Osteoblast (primary cell): Measurements from ENCODE around the gene DIS3L2. TPM values are rescaled to one million over a fixed set of nuclear protein-coding genes. Genes with fewer than 3 reads are reported as not detected.

Source experiments
- DNase-seq: peaks from one replicate; pipeline ENCODE4 v3.0.0; 2011; ENCODE audit warnings: low spot score, mixed read lengths; ENCODE audit not compliant: insufficient read length; ENCODE audit errors: missing footprints
- H2AFZ ChIP-seq: 2 replicates; pipeline ENCODE4 v1.6.0; 2011; ENCODE audit warnings: mild to moderate bottlenecking, low read length
- H3K27ac ChIP-seq: 2 replicates; pipeline ENCODE4 v1.5.1; 2011; ENCODE audit warnings: mild to moderate bottlenecking, low read depth, low read length, moderate library complexity
- H3K27me3 ChIP-seq: 2 replicates; pipeline ENCODE4 v1.6.0; 2012; ENCODE audit warnings: mild to moderate bottlenecking, control low read depth, inconsistent platforms, low read length, moderate library complexity; ENCODE audit not compliant: insufficient read depth
- H3K36me3 ChIP-seq: 2 replicates; pipeline ENCODE4 v1.5.1; 2011; ENCODE audit warnings: mild to moderate bottlenecking, low read length, control low read depth, moderate library complexity; ENCODE audit not compliant: insufficient read depth
- H3K4me1 ChIP-seq: 2 replicates; pipeline ENCODE4 v1.5.1; 2011; ENCODE audit warnings: mild to moderate bottlenecking, low read length, control low read depth, moderate library complexity; ENCODE audit not compliant: insufficient read depth
- H3K4me2 ChIP-seq: 2 replicates; pipeline ENCODE4 v1.6.0; 2011; ENCODE audit warnings: mild to moderate bottlenecking, low read length; ENCODE audit not compliant: insufficient read depth
- H3K4me3 ChIP-seq: fragments of 200-600 bp; sonication (generic); 3 replicates; pipeline ENCODE4 v1.5.1; 2012; ENCODE audit warnings: mild to moderate bottlenecking, low read length, inconsistent platforms; ENCODE audit not compliant: insufficient read depth
- H3K79me2 ChIP-seq: 2 replicates; pipeline ENCODE4 v1.6.0; 2012; ENCODE audit warnings: mild to moderate bottlenecking, low read length, control low read depth, inconsistent platforms; ENCODE audit not compliant: insufficient read depth
- H3K9me3 ChIP-seq: 2 replicates; pipeline ENCODE4 v1.5.1; 2011; ENCODE audit warnings: low read depth, low read length, control low read depth
- H4K20me1 ChIP-seq: 2 replicates; pipeline ENCODE4 v1.6.0; 2012; ENCODE audit warnings: mild to moderate bottlenecking, low read length, control low read depth; ENCODE audit not compliant: insufficient read depth
- total RNA-seq: library from RNA; depleted of rRNA; stranded (reverse); fragments of >200 nt; gene quantifications from 2 replicates; pipeline ENCODE4 v1.2.3, GENCODE V29; 2012
- TF ChIP-seq, protein P1 (sequence below): IDR thresholded peaks from 2 replicates; pipeline ENCODE4 v1.5.1; 2011; ENCODE audit warnings: mild to moderate bottlenecking, low read depth, low read length, moderate library complexity; ENCODE audit errors: extremely low read depth

The DIS3L2 gene
- total RNA-seq, 1 donor: 28.2 TPM

GRCh38 chr2:232237464-232237863 lies 276.0 kb downstream of the DIS3L2 start:
- Histone ChIP-seq H2AFZ (no peak overlapping the region), H3K4me1 (no peaks in the 10 kb centered on the region), H3K27me3 (no peaks in the 10 kb centered on the region), H3K79me2 (no peaks in the 10 kb centered on the region), H4K20me1 (peaks cover 34% of the 10 kb centered on the region), H3K4me2 (no peak overlapping the region), H3K4me3 (no peak overlapping the region), H3K27ac (no peak overlapping the region), H3K36me3 (peaks cover 4% of the 10 kb centered on the region), H3K9me3 (no peaks in the 10 kb centered on the region)
- TF ChIP-seq, protein P1, sequence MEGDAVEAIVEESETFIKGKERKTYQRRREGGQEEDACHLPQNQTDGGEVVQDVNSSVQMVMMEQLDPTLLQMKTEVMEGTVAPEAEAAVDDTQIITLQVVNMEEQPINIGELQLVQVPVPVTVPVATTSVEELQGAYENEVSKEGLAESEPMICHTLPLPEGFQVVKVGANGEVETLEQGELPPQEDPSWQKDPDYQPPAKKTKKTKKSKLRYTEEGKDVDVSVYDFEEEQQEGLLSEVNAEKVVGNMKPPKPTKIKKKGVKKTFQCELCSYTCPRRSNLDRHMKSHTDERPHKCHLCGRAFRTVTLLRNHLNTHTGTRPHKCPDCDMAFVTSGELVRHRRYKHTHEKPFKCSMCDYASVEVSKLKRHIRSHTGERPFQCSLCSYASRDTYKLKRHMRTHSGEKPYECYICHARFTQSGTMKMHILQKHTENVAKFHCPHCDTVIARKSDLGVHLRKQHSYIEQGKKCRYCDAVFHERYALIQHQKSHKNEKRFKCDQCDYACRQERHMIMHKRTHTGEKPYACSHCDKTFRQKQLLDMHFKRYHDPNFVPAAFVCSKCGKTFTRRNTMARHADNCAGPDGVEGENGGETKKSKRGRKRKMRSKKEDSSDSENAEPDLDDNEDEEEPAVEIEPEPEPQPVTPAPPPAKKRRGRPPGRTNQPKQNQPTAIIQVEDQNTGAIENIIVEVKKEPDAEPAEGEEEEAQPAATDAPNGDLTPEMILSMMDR: no peak
- DNase-seq: no peak

GRCh38 chr2:232238108-232238507 lies 276.6 kb downstream of the DIS3L2 start:
- Histone ChIP-seq H4K20me1 (peaks cover 37% of the 10 kb centered on the region), H3K27me3 (no peaks in the 10 kb centered on the region), H3K79me2 (no peaks in the 10 kb centered on the region), H3K4me1 (no peaks in the 10 kb centered on the region), H3K36me3 (peaks cover 4% of the 10 kb centered on the region), H3K27ac (no peak overlapping the region), H3K9me3 (no peaks in the 10 kb centered on the region), H3K4me3 (no peak overlapping the region), H2AFZ (no peak overlapping the region), H3K4me2 (no peak overlapping the region)
- TF ChIP-seq, protein P1: no peak
- no peak for DNase-seq

- Histone ChIP-seq H3K27ac (no peak overlapping the region), H4K20me1 (peaks cover 37% of the 10 kb centered on the region)
Measured at GRCh38 chr2:232238596-232238995, 277.1 kb downstream of the DIS3L2 start.

DNA sequence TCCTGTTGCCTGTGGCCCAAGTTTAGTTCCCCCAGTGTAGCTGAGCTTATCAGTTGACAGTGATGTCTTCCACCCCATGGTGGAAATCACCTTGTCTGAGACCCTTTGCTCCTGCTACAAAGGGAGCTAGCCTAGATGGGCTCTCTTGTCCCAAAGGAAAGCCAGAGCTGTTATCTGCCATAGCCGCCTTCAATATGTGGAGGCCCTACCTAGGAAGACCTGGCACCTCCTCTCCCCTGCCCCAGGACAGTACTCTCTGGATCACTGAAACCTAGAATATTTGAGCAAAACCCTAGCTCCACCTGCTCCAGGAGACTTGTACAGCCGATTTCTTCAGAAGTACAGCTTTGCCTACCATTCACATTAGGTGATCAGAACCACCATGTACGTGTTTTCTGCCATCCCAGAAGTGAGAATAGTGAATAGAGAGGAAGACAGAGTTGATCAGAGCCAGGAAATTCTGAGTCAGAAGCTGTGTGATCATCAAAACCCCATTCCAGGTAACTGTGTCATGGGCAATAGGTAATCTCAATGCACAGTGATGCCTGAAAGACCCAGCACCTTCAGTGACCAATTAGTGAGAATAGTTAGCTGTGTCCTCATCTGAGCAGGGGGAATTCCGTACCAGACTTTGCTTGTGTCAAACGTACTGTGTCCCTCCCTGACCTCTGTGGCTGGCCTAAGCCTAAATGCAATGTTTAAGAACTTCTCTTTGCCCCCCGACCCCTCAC lies 278.6 kb downstream of the DIS3L2 start:
- Histone ChIP-seq H3K9me3 (no peaks in the 10 kb centered on the region), H3K36me3 (peaks cover 4% of the 10 kb centered on the region), H3K27me3 (no peaks in the 10 kb centered on the region), H3K27ac (no peak overlapping the region), H3K4me2 (no peak overlapping the region), H3K4me3 (no peak overlapping the region), H3K4me1 (no peaks in the 10 kb centered on the region), H4K20me1 (peaks cover 32% of the 10 kb centered on the region), H2AFZ (no peak overlapping the region), H3K79me2 (no peaks in the 10 kb centered on the region)
- no peak for DNase-seq
- TF ChIP-seq, protein P1: no peak

More at GRCh38 chr2:232238596-232238995, 277.1 kb downstream of the DIS3L2 start:
- H3K4me3 ChIP-seq: no peak overlapping the region
- TF ChIP-seq, protein P1: no peak
- no peaks in the 10 kb centered on the region for H3K9me3 ChIP-seq
- H3K27me3 ChIP-seq: no peaks in the 10 kb centered on the region
- no peak overlapping the region for H3K4me2 ChIP-seq
- no peaks in the 10 kb centered on the region for H3K79me2 ChIP-seq
- no peak for DNase-seq
- no peak overlapping the region for H2AFZ ChIP-seq
- no peaks in the 10 kb centered on the region for H3K4me1 ChIP-seq
- H3K36me3 ChIP-seq: peaks cover 4% of the 10 kb centered on the region
